ENCODE measurements around the gene SFTPB.
A peak's percentile ranks its signal among the peaks of the same experiment; 100 is the strongest.

Gene SFTPB

DNA sequence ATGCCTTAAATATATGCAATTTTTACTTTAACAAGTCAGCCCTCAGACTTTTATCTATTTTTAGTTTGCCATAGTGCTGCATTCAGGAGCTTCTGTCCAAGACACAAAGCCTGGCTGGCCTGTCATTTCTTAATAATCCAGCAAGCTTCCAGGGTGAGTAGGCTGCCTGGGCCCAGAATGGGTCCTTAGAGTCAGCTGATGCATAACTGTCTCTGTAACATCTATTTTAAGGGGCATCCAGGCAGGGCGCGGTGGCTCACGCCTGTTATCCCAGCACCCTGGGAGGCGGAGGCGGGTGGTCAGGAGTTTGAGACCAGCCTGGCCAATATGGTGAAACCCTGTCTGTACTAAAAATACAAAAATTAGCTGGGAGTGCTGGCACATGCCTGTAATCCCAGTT, 14.4 kb upstream of the SFTPB start:
- TF ChIP-seq, protein P1, sequence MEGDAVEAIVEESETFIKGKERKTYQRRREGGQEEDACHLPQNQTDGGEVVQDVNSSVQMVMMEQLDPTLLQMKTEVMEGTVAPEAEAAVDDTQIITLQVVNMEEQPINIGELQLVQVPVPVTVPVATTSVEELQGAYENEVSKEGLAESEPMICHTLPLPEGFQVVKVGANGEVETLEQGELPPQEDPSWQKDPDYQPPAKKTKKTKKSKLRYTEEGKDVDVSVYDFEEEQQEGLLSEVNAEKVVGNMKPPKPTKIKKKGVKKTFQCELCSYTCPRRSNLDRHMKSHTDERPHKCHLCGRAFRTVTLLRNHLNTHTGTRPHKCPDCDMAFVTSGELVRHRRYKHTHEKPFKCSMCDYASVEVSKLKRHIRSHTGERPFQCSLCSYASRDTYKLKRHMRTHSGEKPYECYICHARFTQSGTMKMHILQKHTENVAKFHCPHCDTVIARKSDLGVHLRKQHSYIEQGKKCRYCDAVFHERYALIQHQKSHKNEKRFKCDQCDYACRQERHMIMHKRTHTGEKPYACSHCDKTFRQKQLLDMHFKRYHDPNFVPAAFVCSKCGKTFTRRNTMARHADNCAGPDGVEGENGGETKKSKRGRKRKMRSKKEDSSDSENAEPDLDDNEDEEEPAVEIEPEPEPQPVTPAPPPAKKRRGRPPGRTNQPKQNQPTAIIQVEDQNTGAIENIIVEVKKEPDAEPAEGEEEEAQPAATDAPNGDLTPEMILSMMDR (IDR thresholded peaks at IDR 0.05): no peak
- TF ChIP-seq ZFX (IDR thresholded peaks at IDR 0.05; ENCODE audit: borderline replicate concordance): no peak
- H3K27ac ChIP-seq: no peak overlapping the region

DNA sequence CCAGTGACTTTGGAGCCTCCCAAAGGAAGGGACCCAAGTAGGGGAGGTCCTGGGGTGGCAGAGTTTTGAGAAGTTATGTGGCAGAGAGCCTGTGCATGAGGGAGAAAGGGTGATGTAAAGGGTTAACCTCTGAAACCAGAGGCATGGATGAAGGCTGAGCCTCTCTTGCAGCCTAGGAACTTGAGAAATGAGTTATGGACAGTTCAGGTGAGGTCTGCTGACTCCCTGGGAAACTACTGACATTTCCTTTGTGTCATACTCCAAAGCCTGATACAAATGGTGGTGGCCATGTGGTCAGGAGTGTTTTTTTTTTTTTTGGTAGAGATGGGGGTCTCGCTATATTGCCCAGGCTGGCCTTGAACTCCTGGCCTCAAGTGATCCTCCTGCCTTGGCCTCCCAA, 13.8 kb upstream of the SFTPB start:
- TF ChIP-seq ZFX (IDR thresholded peaks at IDR 0.05; ENCODE audit: borderline replicate concordance): no peak
- TF ChIP-seq, protein P1 (IDR thresholded peaks at IDR 0.05): no peak
- no peak overlapping the region for H3K27ac ChIP-seq

DNA sequence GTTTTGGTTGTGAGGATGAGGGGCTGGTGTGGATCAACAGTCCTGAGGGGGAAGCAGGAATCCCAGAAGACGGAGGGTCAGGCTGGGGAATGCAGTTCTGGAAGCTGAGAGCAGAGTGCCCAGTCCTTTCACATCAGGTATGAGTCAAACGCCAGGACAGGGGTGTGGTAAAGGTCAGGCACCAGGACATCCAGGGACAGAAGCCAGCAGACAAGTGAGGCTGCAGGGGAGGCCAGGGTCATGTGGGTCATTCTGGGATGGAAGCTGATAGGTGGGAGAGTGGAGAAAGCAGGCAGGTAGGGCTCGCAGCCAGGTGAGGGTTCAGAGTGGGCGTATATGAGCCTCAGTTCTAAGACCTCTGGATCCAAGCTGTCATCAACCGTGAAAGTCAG, 13.4 kb upstream of the SFTPB start:
- no peak overlapping the region for H3K27ac ChIP-seq
- TF ChIP-seq, protein P1 (IDR thresholded peaks at IDR 0.05): no peak
- TF ChIP-seq ZFX (IDR thresholded peaks at IDR 0.05; ENCODE audit: borderline replicate concordance): no peak

DNA sequence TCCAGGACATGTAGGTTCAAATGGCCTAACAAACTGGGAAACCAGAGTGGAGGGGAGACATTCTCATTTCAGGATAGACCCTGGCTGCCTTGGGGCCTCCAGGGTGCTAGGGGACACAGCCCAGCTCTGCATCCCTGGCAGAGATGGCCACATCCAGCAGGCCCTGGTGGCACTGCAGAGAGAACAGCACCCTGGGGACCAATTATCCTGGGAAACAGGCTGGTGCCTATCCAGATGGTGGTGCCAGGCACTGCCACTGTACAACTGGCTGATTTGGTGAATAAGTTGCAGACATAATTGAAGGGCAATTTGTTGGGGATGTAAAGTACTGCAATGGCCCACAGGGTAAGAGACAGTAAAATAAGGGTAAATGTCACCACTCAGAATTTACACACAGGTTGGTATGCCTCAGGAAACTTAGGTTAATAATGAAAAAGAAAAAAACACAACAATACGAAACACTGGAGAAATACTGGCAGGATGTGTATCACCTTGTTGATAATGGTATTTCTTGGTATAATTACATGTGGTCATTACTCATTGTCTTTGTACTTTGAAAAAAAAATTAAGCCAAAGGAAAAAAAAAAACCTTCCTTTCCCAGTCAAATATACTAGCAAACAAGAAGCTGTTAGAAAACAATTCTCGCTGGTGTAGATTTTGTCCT, 12.8 kb upstream of the SFTPB start:
- TF ChIP-seq ZFX (IDR thresholded peaks at IDR 0.05; ENCODE audit: borderline replicate concordance): no peak
- TF ChIP-seq, protein P1 (IDR thresholded peaks at IDR 0.05): no peak
- H3K27ac ChIP-seq: no peak overlapping the region

DNA sequence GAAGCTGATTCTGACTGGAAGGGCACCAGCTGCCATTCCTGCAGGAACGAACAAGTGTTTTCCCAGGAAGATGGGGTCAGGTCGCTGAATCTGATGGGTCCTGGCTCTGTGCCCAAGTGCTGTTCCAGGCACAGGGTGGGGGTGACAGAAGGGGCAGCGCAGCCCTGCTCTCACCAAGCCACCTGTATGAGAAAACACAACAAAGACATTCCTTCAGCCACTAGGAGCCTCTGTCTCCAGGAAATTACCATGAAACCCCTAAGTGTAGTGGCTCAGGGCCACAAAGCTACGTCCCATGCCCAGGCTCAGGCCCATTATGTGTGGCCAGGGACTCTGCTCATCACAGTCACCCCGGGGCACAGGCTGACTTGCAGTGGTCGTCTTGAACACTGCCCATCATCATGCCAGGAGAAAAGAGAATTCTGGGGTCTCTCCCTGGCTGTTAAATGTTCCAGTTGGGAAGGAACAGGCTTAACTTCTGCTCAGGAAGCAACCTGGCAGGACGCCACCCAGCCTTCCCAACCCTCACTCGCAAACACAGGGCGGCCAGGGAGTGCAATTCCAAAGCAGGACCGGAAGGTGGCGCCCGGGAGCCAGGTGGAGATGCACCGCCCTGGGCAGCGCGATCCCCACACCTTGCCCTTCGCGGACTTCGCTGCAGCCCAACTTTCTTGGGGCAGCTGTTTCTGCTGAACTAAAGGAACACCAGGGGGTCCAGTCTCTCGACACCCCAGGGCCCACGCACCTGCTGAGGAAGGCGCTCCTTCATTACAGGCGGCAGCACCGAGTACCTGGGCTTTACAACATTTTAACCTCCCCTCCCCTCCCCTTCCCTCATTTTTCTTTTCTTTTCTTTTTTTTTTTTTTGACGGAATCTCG, 11.0 kb upstream of the SFTPB start:
- TF ChIP-seq ZFX (IDR thresholded peaks at IDR 0.05; ENCODE audit: borderline replicate concordance): no peak
- TF ChIP-seq, protein P1 (IDR thresholded peaks at IDR 0.05): peak; percentile 98

DNA sequence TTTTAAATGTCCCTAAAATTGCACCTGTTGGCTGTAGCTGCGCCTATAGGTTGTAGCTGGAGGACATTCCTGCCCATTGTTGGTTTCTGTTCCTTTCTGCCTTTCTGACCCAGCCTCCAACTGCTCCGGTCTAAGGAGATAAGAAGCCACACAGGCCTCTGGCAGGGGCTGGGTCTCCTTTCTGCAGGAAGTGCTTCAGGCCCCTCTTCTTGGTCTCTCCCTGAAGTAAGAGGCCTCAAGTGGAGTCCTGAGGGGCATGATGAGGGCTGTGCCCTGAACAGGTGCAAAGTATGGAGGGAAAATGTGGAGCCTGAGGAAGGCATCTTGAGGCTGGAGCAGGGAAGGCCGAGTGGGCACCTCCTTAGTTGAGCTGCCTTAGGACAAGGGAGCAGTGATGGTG, 10.4 kb upstream of the SFTPB start:
- TF ChIP-seq ZFX (IDR thresholded peaks at IDR 0.05; ENCODE audit: borderline replicate concordance): no peak
- TF ChIP-seq, protein P1 (IDR thresholded peaks at IDR 0.05): no peak
- no peak overlapping the region for H3K27ac ChIP-seq

More for the DNA sequence above, 11.0 kb upstream of the SFTPB start:
- no peak overlapping the region for H3K27ac ChIP-seq
